Fibroblast of pulmonary artery (primary cell): Measurements from ENCODE around the gene MTMR8.
"Not testable (repeated sequence)": the region's sequence is repeated elsewhere in the genome, so short reads cannot be mapped to it uniquely, and the experiment has no call there.

Experiments
- DNase-seq: peaks from one replicate; pipeline ENCODE4 v3.0.0-alpha.2; 2010; ENCODE audit warnings: low read depth
- H3K4me3 ChIP-seq: replicated peaks from 2 replicates; pipeline ENCODE4 v1.5.1; 2011; ENCODE audit warnings: low read depth, mild to moderate bottlenecking, control low read depth, low read length, moderate library complexity
- CTCF ChIP-seq: IDR thresholded peaks from 2 replicates; pipeline ENCODE4 v1.5.1; 2011; ENCODE audit warnings: mild to moderate bottlenecking, control low read depth, low read length, inconsistent platforms; ENCODE audit errors: missing control alignments

The MTMR8 gene

GRCh38 chrX:64398088-64398487, 2.8 kb upstream of the MTMR8 start:
- no peak for DNase-seq
- TF ChIP-seq CTCF = no peak
- H3K4me3 ChIP-seq = no peak overlapping the region

- DNase-seq = no peak
- no peak for TF ChIP-seq CTCF
- no peak overlapping the region for H3K4me3 ChIP-seq
These were observed 297 bp upstream of the MTMR8 start for GRCh38 chrX:64395568-64395929.

GRCh38 chrX:64394059-64394873, 986 bp downstream of the MTMR8 start:
- no peak for DNase-seq
- H3K4me3 ChIP-seq = no peak overlapping the region
- no peak for TF ChIP-seq CTCF

GRCh38 chrX:64389489-64389888, 5.8 kb downstream of the MTMR8 start:
- DNase-seq = no peak
- TF ChIP-seq CTCF = no peak
- H3K4me3 ChIP-seq = no peak overlapping the region

- not testable (repeated sequence) for H3K4me3 ChIP-seq, DNase-seq
These were observed 14.5 kb downstream of the MTMR8 start for GRCh38 chrX:64380789-64381188.

- DNase-seq = no peak
- no peak for TF ChIP-seq CTCF
- no peak overlapping the region for H3K4me3 ChIP-seq
These were observed 15.3 kb downstream of the MTMR8 start for GRCh38 chrX:64379924-64380323.

- no peak overlapping the region for H3K4me3 ChIP-seq
- DNase-seq = no peak
- no peak for TF ChIP-seq CTCF
These were observed 17.5 kb downstream of the MTMR8 start for GRCh38 chrX:64377753-64378152.
